Osteocyte (in vitro differentiated cells): ENCODE measurements around the gene MRPL27. TPM values are rescaled to one million over a fixed set of nuclear protein-coding genes. Genes with fewer than 3 reads are reported as not detected.

ENCODE experiments used
- DNase-seq: peaks from one replicate; pipeline ENCODE4 v3.0.0; 2021; ENCODE audit warnings: mixed read lengths; ENCODE audit not compliant: unreplicated experiment; ENCODE audit errors: extremely low spot score
- H3K27ac Mint-ChIP-seq: one replicate; pipeline ENCODE4 v1.8.0; 2021; ENCODE audit warnings: mild to moderate bottlenecking, mixed read lengths; ENCODE audit not compliant: unreplicated experiment
- H3K27me3 Mint-ChIP-seq: one replicate; pipeline ENCODE4 v1.8.0; 2021; ENCODE audit warnings: mixed read lengths; ENCODE audit not compliant: unreplicated experiment
- H3K36me3 Mint-ChIP-seq: one replicate; pipeline ENCODE4 v1.8.0; 2021; ENCODE audit warnings: mixed read lengths; ENCODE audit not compliant: unreplicated experiment
- H3K4me1 Mint-ChIP-seq: one replicate; pipeline ENCODE4 v1.8.0; 2021; ENCODE audit warnings: mixed read lengths; ENCODE audit not compliant: unreplicated experiment
- H3K4me3 Mint-ChIP-seq: one replicate; pipeline ENCODE4 v1.8.0; 2021; ENCODE audit warnings: mild to moderate bottlenecking, moderate library complexity, mixed read lengths; ENCODE audit not compliant: unreplicated experiment
- H3K9me3 Mint-ChIP-seq: one replicate; pipeline ENCODE4 v1.8.0; 2021; ENCODE audit warnings: mixed read lengths; ENCODE audit not compliant: unreplicated experiment
- CTCF ChIP-seq: fragments of 200-600 bp; sonication (generic); IDR thresholded peaks from 2 replicates; pipeline ENCODE4 v1.5.0; 2021; ENCODE audit warnings: antibody characterized with exemption, mild to moderate bottlenecking, moderate library complexity
- total RNA-seq: library from RNA; stranded (reverse); gene quantifications from 2 replicates; pipeline ENCODE4 v1.2.1, GENCODE V29; 2021

Gene MRPL27
- total RNA-seq, 1 donor from 2014 or later: 54.5 TPM

DNA sequence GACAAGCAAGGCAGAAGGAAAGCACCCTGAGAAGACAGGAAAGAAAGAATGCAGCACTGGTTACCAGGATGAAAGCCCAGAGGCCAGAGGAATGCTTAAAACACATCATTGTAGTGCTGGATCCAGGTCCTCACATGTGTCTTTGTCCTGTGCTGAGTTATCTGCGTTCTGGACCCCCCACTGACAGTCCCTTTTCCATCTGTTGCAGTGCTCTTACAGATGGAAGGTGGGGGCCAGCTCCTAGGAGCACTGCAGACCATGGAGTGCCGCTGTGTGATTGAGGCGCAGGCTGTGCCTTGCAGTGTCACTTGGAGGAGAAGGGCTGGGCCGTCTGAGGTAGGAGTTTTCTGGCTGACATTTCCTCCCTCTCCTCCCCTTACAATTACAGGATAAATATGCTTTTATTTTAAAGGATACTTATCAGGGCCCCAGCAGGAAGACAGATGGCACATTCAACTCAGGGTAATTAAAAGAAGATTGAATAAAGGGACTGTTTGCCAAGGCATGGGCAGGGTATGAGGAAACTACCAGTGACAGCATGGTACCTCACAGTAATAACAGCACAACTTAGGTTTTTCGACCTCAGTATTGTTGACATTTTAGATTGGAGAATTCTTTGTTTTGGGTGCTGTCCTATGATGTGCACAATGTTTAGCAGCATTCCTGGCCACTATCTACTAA, 3.0 kb upstream of the MRPL27 start:
- TF ChIP-seq CTCF: no peak
- peaks cover 2% of the 10 kb centered on the region for H3K36me3 Mint-ChIP-seq
- no peak overlapping the region for H3K27ac Mint-ChIP-seq
- H3K9me3 Mint-ChIP-seq: no peaks in the 10 kb centered on the region
- no peak overlapping the region for H3K4me3 Mint-ChIP-seq
- H3K4me1 Mint-ChIP-seq: peaks cover 22% of the 10 kb centered on the region
- H3K27me3 Mint-ChIP-seq: no peaks in the 10 kb centered on the region
- no peak for DNase-seq

DNA sequence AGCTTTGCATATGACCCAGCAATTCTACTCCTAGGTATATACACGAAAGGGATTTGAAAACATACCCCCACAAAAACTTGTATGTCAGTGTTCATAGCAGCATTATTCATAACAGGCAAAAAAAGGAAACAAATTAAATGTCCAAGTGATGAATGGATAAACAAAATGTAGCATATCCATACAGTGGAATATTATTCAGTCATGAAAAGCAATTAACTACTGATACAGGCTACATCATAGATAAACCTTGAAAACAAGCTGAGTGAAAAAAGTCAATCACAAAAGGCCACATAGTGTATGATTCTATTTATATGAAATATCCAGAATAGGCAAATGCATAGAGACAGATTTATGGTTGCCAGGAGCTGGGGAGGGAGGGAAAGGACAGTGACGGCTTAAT, 721 bp upstream of the MRPL27 start:
- H3K4me1 Mint-ChIP-seq: peaks cover 24% of the 10 kb centered on the region
- H3K4me3 Mint-ChIP-seq: peak overlapping the region; percentile 99
- no peak for DNase-seq
- no peaks in the 10 kb centered on the region for H3K9me3 Mint-ChIP-seq
- H3K27me3 Mint-ChIP-seq: no peaks in the 10 kb centered on the region
- H3K27ac Mint-ChIP-seq: no peak overlapping the region
- peaks cover 10% of the 10 kb centered on the region for H3K36me3 Mint-ChIP-seq
- no peak for TF ChIP-seq CTCF

DNA sequence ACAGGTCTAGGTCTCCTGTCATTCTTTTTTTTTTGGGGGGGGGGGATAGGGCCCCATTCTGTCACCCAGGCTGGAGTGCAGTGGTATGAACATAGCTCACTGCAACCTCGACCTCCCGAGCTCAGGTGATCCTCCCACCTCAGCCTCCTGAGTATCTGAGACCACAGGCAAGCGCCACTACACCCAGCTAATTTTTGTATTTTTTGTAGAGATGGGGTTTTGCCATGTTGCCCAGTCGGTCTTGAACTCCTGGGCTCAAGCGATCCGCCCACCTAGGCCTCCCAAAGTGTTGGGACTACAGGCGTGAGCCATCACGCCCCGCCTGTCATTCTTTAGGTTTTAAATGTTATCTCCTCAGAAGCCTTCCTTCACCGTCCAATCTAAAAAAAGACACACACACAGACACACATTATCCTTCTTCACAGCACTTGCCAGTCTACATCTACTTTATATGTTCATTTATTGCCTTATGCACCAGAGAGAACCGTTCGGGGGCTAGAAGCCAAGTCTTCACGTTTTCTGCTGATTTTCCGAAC, 694 bp downstream of the MRPL27 start:
- H3K4me1 Mint-ChIP-seq: peaks cover 24% of the 10 kb centered on the region

DNA sequence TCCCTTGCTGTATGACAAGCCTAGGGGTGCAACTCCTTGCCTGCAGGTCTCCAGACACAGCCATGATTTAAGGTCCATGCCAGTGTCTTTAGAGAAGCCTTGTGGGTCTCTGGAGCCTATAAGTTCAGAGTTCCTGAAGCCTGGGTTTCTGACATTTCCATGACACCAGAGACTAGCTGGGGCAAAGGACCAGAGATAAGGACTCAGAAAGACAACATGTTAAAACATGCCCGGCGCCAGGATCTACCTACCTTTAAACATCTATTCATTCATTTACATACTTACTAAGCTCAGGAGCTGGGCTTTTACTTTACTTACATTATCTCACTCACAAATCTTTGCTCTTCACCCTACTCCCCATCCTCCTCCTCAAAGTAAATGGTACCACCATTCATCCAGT, 1.5 kb downstream of the MRPL27 start:
- Mint-ChIP-seq H3K9me3 (no peaks in the 10 kb centered on the region), H3K27ac (peak overlapping the region; percentile 33), H3K27me3 (no peaks in the 10 kb centered on the region)

More for the DNA sequence above, 694 bp downstream of the MRPL27 start:
- TF ChIP-seq CTCF: no peak
- Mint-ChIP-seq H3K4me3 (peak overlapping the region; percentile 99), H3K36me3 (peaks cover 22% of the 10 kb centered on the region), H3K9me3 (no peaks in the 10 kb centered on the region), H3K27me3 (no peaks in the 10 kb centered on the region), H3K27ac (peak overlapping the region; percentile 99)
- DNase-seq: no peak

More for the DNA sequence above, 1.5 kb downstream of the MRPL27 start:
- H3K4me1 Mint-ChIP-seq: peaks cover 24% of the 10 kb centered on the region
- TF ChIP-seq CTCF: no peak
- H3K4me3 Mint-ChIP-seq: peak overlapping the region; percentile 99
- DNase-seq: no peak
- H3K36me3 Mint-ChIP-seq: peaks cover 22% of the 10 kb centered on the region
